HFFc6 (cell line): Measurements from ENCODE around the gene DOCK2. TPM values are rescaled to one million over a fixed set of nuclear protein-coding genes. Genes with fewer than 3 reads are reported as not detected.

ENCODE experiments used
- DNase-seq: peaks from one replicate; pipeline ENCODE4 v3.0.0-alpha.2; 2018
- H3K27ac Mint-ChIP-seq: 2 replicates; pipeline ENCODE4 v1.8.0; 2020; ENCODE audit warnings: mild to moderate bottlenecking, mixed read lengths
- H3K27me3 Mint-ChIP-seq: 2 replicates; pipeline ENCODE4 v1.8.0; 2021; ENCODE audit warnings: mild to moderate bottlenecking, moderate library complexity, mixed read lengths; ENCODE audit not compliant: insufficient read depth
- H3K36me3 Mint-ChIP-seq: 2 replicates; pipeline ENCODE4 v1.8.0; 2021; ENCODE audit warnings: low read depth, mixed read lengths
- H3K4me1 Mint-ChIP-seq: 2 replicates; pipeline ENCODE4 v1.8.0; 2020; ENCODE audit warnings: low read depth, mixed read lengths
- H3K4me3 Mint-ChIP-seq: 2 replicates; pipeline ENCODE4 v1.8.0; 2020; ENCODE audit warnings: mild to moderate bottlenecking, moderate library complexity, mixed read lengths
- H3K9me3 Mint-ChIP-seq: 2 replicates; pipeline ENCODE4 v1.8.0; 2020; ENCODE audit warnings: mild to moderate bottlenecking, mixed read lengths
- CTCF ChIP-seq: fragments of 200-600 bp; sonication (generic); IDR thresholded peaks from 2 replicates; pipeline ENCODE4 v1.5.0; 2021; ENCODE audit warnings: antibody characterized with exemption, mild to moderate bottlenecking
- total RNA-seq, 6 experiments: library from RNA; stranded (reverse); fragmentation: NEBNext Ultra II Directional; extraction: Animal tissue kit (Norgen Biotek cat#: 25700); gene quantifications; 2 replicates in 1 of 6; 3 replicates in 5 of 6; pipeline ENCODE4 v1.2.3, GENCODE V29; 2021

The DOCK2 gene
- total RNA-seq, 6 experiments from 2014 or later = 1.4 to 6.5 (median 3.0) TPM

GRCh38 chr5:169847519-169847918 is 210.4 kb downstream of the DOCK2 start:
- H3K27me3 Mint-ChIP-seq = peaks cover 3% of the 10 kb centered on the region; the same call in 1 of the 2 replicates
- H3K4me1 Mint-ChIP-seq = no peaks in the 10 kb centered on the region
- peaks cover 31% of the 10 kb centered on the region for H3K36me3 Mint-ChIP-seq
- no peak for DNase-seq
- TF ChIP-seq CTCF = no peak
- peaks cover 23% of the 10 kb centered on the region for H3K9me3 Mint-ChIP-seq
- H3K27ac Mint-ChIP-seq = no peak overlapping the region
- H3K4me3 Mint-ChIP-seq = no peak overlapping the region

- Mint-ChIP-seq H3K27me3 (peaks cover 3% of the 10 kb centered on the region; the same call in 1 of the 2 replicates), H3K4me3 (no peak overlapping the region), H3K36me3 (peaks cover 36% of the 10 kb centered on the region), H3K4me1 (no peaks in the 10 kb centered on the region), H3K27ac (no peak overlapping the region), H3K9me3 (peaks cover 29% of the 10 kb centered on the region)
- DNase-seq = no peak
- TF ChIP-seq CTCF = no peak
Measured at GRCh38 chr5:169848271-169848670, 211.2 kb downstream of the DOCK2 start.

- DNase-seq = no peak
- Mint-ChIP-seq H3K9me3 (peaks cover 29% of the 10 kb centered on the region), H3K36me3 (peaks cover 36% of the 10 kb centered on the region), H3K27ac (no peak overlapping the region), H3K4me1 (no peaks in the 10 kb centered on the region), H3K27me3 (peaks cover 3% of the 10 kb centered on the region; the same call in 1 of the 2 replicates), H3K4me3 (no peak overlapping the region)
- TF ChIP-seq CTCF = no peak
Measured at GRCh38 chr5:169848792-169849191, 211.7 kb downstream of the DOCK2 start.

GRCh38 chr5:169850409-169850808 is 213.3 kb downstream of the DOCK2 start:
- H3K36me3 Mint-ChIP-seq = peaks cover 38% of the 10 kb centered on the region
- peaks cover 1% of the 10 kb centered on the region; the same call in 1 of the 2 replicates for H3K4me1 Mint-ChIP-seq
- no peak for DNase-seq
- peaks cover 29% of the 10 kb centered on the region for H3K9me3 Mint-ChIP-seq
- H3K27ac Mint-ChIP-seq = no peak overlapping the region
- peaks cover 3% of the 10 kb centered on the region; the same call in 1 of the 2 replicates for H3K27me3 Mint-ChIP-seq
- no peak overlapping the region for H3K4me3 Mint-ChIP-seq
- peak; percentile 45 for TF ChIP-seq CTCF

GRCh38 chr5:169851321-169851850 is 214.3 kb downstream of the DOCK2 start:
- Mint-ChIP-seq H3K36me3 (peaks cover 44% of the 10 kb centered on the region), H3K27me3 (peaks cover 3% of the 10 kb centered on the region; the same call in 1 of the 2 replicates), H3K4me1 (peaks cover 11% of the 10 kb centered on the region), H3K4me3 (no peak overlapping the region), H3K9me3 (peaks cover 29% of the 10 kb centered on the region), H3K27ac (no peak overlapping the region)
- DNase-seq = no peak
- no peak for TF ChIP-seq CTCF
